SIG-M5 treated with dmso at 0.1 percent for 504 hours (cell line): ENCODE measurements around the gene IRX2.

Experiments used
- DNase-seq: peaks from one replicate; lab custom pipeline; 2025; ENCODE audit not compliant: unreplicated experiment; lab: John Stamatoyannopoulos, UW

The IRX2 gene

GRCh38 chr5:2756211-2757152 is 5.0 kb upstream of the IRX2 start:
- no peak for DNase-seq

DNA sequence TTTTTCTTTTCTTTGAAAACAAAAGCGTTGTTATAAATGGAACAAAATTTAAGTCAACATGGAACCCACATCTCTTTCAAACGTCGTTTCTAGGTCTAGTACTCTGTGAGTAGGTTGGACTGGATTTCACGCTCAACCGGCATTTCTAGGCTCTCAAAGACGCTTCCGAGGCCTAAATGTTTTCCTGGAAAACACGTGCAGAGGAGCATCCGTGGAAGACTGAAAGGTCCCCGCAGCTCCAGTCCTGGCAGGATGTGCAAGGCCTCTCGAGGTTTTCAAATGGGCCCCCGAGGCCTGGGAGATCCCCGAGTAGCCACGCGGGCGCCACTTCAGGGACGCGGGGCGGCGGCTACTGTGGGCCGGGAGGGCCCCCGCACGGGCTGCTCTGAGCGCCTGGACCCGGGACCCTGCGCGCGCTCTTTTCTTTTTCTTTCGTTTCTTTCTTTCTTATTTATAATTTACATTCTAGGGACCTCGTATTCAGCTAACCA is 4.2 kb upstream of the IRX2 start:
- no peak for DNase-seq

DNA sequence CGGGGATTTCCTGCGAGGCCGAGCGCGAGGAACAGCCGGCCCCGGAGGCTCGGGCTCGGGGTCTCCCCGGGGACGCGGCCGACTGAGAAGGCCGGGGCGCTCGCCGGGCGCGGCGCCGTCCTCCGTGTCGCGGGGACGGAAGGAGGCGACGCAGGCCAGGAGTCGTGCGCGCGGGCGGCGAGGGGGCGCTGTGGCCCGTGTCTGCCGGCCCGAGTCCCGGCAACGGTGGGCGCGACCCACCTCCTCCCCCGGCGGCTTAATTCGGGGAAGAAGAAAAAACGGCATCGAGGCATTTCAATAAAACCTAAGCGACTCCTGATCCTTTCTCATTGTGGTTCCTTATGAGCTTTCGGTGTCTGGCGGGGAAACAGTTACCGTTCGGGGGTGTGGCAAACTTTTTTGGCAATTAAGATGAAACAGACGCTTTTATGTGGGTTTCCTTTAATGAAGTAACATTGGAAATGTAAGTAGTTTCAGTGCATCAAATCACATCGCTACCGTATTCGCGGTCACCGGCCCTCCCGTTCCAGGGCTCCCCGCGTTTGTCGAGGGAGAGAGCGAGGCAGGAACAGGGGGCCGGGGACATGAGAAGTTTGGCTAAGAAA is 3.7 kb upstream of the IRX2 start:
- DNase-seq, result no peak

GRCh38 chr5:2754581-2755075 is 3.2 kb upstream of the IRX2 start:
- DNase-seq, result no peak

DNA sequence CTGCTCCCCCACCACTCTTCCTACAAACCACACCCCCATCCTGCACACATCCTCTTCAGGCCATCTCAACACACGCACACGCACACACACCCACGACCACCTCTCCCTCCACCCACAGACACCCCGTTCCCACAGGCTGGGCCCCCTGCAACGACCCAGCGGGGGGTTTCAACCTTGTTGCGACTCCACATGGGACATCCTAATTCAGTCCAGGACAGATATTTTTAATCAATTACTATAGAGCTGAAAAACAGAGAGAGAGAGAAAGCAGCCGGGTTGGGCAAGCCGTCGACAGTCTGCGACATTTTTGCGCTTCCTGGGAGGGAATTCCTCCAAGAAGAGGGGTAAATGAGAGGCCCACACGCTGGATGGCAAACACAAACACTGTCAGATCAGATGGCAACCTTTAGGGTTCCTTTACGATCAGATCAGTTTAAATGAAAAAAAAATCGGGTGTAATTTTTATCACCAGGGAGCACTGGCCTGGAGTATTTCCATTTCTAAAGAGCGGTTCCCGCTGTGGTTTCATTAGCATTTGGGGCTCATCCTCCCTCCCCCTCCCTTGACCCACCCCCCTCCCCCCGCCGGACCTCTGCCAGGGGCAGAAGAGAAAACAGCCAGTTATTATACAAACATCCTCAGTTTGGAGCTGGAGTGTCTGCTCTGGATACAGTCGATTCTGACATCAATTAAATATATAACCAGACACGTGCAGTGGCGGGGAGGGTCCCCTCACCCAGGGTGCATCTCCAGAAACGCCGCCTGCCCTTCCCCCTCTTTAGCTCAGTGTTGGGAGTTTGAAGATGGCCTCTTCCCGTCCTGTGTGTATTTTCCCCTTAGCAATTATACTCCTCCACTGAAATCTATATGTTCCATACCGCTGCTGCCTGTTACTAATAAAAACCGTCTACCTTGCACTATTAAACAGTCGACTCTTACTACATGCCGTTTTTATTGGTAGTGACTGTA is 2.3 kb upstream of the IRX2 start:
- DNase-seq, result no peak

- no peak for DNase-seq
Observed at GRCh38 chr5:2752821-2753439, 1.5 kb upstream of the IRX2 start.

DNA sequence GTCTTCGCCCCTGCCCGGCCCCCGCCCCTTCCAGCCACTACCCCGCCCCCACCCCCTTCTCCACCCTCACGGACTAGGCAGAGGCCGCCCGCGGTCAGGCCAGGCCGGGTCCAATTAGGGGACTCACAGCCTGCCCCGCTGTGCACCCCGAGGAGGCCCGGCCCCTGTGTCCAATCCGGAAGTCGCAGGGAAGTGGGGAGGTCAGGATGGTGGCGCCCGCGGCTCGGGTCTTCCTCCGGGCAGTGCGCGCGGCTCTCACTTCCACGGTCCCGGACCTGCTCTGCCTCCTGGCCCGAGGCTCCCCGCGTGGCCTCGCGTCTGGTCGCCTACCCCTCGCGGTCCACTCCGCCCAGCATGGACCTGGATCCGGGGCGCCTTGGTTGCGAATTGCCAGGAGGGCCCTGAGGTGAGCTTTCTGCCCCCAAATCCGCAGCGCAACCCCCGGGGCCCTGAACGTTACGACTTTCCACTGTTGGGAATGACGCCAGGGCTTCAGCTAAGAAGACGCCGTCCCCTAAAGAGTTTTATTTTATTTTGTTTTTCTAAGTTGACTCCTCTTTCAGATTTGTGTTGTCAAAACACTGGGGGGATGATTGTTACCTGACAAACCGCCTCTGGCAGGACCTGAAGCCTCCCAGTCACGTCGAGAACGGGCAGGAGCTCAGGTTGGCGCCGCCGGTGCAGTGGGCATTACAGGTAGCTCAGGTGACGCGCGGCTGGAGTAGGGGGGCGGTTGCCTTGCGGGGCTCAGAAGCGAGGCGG is 763 bp upstream of the IRX2 start:
- DNase-seq, result no peak

GRCh38 chr5:2750758-2751464 is 566 bp downstream of the IRX2 start:
- DNase-seq, result no peak

- no peak for DNase-seq
Observed at GRCh38 chr5:2750026-2750757, 1.3 kb downstream of the IRX2 start.

DNA sequence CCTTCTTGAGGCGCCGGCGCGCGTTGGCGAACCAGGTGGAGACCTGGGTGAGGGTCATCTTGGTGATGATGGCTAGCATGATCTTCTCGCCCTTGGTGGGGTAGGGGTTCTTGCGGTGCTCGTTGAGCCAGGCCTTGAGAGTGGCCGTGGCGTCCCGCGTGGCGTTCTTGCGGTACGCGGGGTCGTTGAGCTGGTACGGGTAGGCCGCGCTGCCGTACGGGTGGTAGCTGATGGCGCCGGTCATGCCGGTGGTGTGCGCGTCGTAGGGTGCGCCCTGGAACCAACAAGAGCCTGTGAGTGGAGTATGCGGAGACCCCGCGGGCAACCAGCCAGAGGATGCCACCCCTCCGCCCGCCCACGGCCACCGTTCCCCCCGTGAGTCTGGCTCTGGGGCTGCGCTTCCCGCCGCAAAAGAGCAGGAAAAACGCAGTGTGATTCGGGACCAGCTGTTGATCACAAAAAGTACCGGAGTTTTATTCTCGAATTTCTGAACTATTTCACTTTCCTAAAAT is 1.9 kb downstream of the IRX2 start:
- DNase-seq, result no peak

DNA sequence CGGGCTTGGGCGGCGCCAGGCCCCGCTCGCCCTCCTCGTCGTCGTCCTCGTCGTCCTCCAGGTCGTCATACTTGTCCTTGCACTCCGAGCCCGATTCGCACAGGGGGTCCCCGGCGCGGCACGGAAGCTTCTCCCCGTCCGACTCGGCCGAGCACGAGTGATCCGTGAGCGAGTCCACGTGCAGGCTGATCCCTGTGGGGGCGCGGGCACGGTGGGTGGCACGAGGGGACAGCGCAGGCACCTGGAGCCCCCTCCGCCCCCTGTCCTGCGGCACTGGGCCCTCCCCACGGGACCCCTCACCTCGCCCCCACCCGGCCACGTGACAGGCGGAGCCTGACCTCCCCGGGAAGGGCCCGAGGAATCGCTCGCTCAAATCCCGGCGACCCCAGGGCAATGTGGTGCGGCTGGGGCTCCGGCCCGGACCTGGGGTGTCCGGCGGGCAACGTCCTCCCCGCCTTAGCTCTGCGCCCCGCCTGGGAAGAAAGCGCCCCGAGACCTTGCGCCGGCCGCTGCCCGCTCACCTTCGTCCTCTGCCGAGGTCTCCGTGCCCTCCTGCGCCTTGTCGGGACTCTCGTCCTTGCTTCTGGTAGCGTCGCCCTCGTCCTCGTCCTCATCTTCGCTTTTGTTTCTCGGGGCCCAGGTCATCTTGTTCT is 2.5 kb downstream of the IRX2 start:
- DNase-seq, result no peak

- no peak for DNase-seq
Observed at GRCh38 chr5:2748179-2748860, 3.2 kb downstream of the IRX2 start.

DNA sequence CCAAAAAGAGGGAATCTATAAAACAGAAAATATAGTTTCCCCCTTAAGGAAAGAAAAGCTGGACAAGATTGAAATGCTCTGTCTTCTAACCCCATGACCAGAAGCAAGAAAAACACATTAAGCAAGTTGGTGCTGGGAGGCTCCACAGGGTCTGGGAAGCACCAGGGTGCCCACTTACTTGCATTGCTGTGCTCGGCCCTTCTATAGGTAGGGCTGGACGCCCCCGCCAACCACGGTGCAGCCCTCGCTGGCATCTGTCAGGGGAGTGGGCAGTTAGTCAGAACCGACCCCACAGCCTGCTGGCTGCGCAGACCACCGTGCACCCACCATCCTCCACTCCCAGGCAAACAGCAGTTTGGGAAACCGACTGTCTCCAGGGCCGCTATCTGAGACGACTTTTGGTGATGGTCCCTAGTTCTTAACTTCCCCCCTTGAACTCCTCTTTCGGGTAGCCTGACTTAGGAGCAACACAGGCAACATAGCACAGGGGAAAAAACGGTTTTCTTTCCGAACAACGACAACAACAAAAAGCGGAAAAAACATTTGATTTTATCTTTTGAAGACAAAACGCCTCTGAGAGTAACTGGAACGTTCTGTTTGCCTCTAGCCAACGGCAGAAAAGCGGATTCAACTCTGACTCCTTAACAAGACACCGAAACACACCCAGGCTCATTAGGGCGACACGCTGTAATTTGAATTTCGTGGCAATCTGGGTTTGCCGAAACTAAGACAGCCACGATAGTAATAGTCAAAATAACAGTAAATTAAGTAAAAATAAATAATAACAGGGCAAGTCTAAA is 3.9 kb downstream of the IRX2 start:
- DNase-seq, result no peak

DNA sequence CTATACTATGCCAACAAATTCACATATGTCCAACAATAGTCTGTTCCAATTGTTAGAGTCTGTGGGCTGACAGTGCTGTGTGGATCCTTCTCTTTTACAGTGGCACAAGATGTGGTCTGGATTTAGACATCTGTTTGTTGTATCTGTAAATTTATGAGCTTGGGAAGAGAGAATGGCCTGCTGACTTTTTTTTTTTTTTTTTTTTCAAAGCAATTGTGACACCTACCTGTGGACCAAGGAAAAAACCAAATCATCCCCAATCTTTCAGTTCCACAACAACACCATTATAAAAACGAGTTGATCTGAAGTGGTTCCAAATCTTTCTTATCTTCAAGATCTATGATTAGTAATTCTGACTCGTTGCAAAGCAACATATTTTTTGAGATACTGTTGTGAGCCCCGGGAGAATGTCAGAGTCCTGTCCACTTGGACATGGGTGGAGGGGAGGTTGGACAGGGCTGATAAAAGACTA is 4.9 kb downstream of the IRX2 start:
- no peak for DNase-seq

DNA sequence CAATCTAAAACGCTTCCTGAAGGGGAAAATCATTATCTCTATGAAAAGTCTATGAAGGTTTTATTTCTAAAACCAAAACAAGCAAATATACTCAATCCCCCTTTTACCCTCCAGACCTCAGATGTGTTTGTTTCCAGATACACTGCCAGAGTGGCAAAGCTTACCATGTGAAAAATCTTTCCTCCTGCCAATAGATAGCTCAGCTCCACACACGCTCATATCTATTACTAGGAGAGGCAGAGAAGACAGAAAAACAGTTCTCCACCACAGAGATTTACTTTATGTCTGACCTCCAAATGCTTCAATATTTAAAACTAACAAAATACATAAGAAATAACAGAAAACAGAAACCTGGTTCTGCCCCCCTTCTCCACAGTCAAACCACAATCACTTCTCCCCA is 7.0 kb downstream of the IRX2 start:
- no peak for DNase-seq

DNA sequence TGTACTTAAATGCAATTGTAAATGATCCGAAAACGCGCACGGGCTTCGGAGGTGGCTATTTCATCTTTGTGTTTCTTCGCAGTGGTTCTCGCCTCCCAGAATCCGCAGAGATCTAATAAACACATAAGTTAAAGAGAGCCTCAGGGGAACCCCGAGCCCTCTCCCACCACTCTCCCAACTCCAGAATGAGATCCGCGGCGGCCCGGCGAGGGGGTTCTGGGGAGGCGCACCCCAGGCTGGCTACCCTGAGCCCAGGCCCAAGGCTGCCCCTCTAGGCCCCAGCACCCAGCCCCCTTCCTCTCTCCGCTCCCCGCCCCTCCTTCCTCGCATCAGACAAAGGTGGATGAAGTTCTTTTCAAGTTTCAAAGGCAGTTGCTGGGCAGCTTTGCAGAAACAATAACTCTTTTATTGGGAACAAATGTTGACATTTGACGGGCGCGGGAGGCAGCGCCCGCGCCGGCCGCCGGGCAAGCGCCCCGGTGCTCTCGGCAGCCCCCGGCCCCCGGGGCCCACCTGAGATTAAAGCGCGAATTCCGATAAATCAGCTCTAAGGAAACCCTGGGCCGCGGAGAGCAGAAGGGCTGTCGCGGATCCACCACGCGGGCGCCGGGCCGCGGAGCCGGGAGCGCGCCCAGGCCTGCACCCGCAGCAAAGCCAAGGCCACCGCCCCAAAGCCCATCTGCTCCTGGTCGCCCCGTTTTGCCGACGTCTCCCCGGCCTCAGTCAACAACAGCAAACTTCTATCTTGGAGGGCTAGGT is 8.4 kb downstream of the IRX2 start:
- no peak for DNase-seq
